ENCODE measurements around the gene WDR26. TPM values are rescaled to one million over a fixed set of nuclear protein-coding genes. Genes with fewer than 3 reads are reported as not detected.
A peak's percentile ranks its signal among the peaks of the same experiment; 100 is the strongest.
"Not testable (repeated sequence)": the region's sequence is repeated elsewhere in the genome, so short reads cannot be mapped to it uniquely, and the experiment has no call there.

WDR26 gene
- total RNA-seq, 1 donor from 2014 or later = 105 TPM

DNA sequence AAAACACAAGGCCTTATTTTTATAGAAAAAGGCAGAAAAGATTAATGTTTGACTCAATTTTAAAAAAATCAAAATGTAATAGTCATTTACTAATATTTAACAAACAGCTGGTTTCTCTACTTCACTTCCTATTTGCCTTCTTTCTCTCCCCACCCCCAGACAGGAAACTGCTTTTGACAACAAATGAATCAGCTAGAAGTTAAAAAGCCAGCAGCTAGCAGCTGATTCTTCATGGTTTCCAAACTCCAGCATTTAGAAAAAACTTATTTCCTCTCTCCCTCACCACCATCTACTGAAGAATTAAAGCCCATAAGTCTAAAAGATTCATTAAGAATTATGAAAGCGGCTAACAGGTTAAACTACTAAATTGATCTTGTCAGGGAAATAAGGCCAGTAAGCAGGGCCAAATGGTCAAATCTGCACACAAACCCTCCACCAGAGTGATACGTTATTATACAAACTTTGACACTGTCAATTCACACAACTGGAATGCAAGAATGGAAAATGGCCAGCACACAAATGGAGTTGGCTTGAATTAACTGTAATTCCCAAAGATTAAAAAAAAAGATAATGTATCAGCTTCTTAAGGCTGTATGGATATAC is 4.0 kb downstream of the WDR26 start:
- Mint-ChIP-seq H3K27ac (ENCODE audit: unreplicated experiment) (peak overlapping the region; percentile 81), H3K9me3 (ENCODE audit: unreplicated experiment) (no peaks in the 10 kb centered on the region), H3K36me3 (ENCODE audit: low read depth, unreplicated experiment) (peaks cover 5% of the 10 kb centered on the region), H3K27me3 (ENCODE audit: low read depth, unreplicated experiment) (no peaks in the 10 kb centered on the region), H3K4me3 (ENCODE audit: unreplicated experiment) (peak overlapping the region; percentile 88), H3K4me1 (ENCODE audit: low read depth, unreplicated experiment) (peaks cover 13% of the 10 kb centered on the region)
- Histone ChIP-seq H3K4me3 (ENCODE audit: insufficient read depth, low read depth, low read length) (peak overlapping the region; percentile 51), H3K4me1 (ENCODE audit: insufficient read depth, low read length) (peaks cover 37% of the 10 kb centered on the region), H3K79me2 (ENCODE audit: insufficient read depth, low read length) (peaks cover 82% of the 10 kb centered on the region), H3K4me2 (ENCODE audit: low read length) (peak overlapping the region; percentile 90), H3K27me3 (ENCODE audit: insufficient read depth, low read length) (no peaks in the 10 kb centered on the region), H4K20me1 (ENCODE audit: insufficient read depth, low read length) (peaks cover 41% of the 10 kb centered on the region), H3K27ac (ENCODE audit: low read depth, low read length) (peak overlapping the region; percentile 82), H3K9me3 (ENCODE audit: insufficient read depth, low read depth, low read length) (no peaks in the 10 kb centered on the region), H2AFZ (ENCODE audit: low read depth, low read length) (no peak overlapping the region), H3K9ac (ENCODE audit: low read length) (peak overlapping the region; percentile 31), H3K36me3 (ENCODE audit: insufficient read depth, low read length) (peaks cover 5% of the 10 kb centered on the region)
- DNase-seq (ENCODE audit: low read depth) = peak; percentile 63
- no peak for FAIRE-seq
- TF ChIP-seq, protein P1, sequence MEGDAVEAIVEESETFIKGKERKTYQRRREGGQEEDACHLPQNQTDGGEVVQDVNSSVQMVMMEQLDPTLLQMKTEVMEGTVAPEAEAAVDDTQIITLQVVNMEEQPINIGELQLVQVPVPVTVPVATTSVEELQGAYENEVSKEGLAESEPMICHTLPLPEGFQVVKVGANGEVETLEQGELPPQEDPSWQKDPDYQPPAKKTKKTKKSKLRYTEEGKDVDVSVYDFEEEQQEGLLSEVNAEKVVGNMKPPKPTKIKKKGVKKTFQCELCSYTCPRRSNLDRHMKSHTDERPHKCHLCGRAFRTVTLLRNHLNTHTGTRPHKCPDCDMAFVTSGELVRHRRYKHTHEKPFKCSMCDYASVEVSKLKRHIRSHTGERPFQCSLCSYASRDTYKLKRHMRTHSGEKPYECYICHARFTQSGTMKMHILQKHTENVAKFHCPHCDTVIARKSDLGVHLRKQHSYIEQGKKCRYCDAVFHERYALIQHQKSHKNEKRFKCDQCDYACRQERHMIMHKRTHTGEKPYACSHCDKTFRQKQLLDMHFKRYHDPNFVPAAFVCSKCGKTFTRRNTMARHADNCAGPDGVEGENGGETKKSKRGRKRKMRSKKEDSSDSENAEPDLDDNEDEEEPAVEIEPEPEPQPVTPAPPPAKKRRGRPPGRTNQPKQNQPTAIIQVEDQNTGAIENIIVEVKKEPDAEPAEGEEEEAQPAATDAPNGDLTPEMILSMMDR (IDR thresholded peaks at IDR 0.05; ENCODE audit: insufficient read depth, low read depth, low read length) = no peak
- TF ChIP-seq EZH2 (IDR thresholded peaks at IDR 0.05; ENCODE audit: insufficient read depth, low read length) = no peak

DNA sequence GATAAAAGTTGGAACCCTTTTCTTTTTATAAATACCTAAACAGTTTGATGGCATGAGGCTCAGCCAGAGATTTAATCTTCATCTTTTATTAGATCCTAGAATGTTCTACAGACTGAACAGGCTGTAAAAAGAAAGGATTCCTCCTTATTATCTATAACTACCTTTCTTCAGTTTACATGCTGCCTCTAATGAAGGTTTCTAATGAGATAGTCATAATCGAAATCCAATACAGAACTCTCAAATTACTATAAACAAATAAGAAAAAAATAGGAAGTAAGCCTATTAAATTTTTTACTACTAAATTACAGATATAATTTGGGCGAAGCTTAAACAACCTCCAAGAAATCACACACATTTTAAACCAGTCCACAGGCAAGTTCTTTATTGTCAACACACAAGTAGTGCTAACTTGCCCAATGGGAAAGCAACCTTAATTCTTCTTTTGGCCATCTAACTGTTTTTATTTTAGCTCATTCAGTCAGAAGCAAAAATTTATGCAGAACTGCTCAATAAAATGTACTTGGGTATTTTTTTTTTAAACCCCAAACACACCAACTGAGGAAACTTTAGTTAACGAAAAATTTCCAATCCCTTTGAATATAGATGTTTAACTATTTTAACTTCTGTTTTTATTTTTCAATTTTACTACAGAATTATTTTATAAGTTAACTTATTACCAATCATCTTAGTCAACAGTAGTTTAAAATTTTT is 4.8 kb downstream of the WDR26 start:
- no peak for TF ChIP-seq EZH2 (IDR thresholded peaks at IDR 0.05; ENCODE audit: insufficient read depth, low read length)
- TF ChIP-seq, protein P1 (IDR thresholded peaks at IDR 0.05; ENCODE audit: insufficient read depth, low read depth, low read length) = no peak
- H2AFZ ChIP-seq (ENCODE audit: low read depth, low read length) = no peak overlapping the region
- Mint-ChIP-seq H3K9me3 (ENCODE audit: unreplicated experiment) (no peaks in the 10 kb centered on the region), H3K36me3 (ENCODE audit: low read depth, unreplicated experiment) (peaks cover 5% of the 10 kb centered on the region), H3K4me3 (ENCODE audit: unreplicated experiment) (peak overlapping the region; percentile 60), H3K27me3 (ENCODE audit: low read depth, unreplicated experiment) (no peaks in the 10 kb centered on the region), H3K4me1 (ENCODE audit: low read depth, unreplicated experiment) (peaks cover 12% of the 10 kb centered on the region), H3K27ac (ENCODE audit: unreplicated experiment) (no peak overlapping the region)
- FAIRE-seq (no peak), DNase-seq (ENCODE audit: low read depth) (no peak)
- H4K20me1 ChIP-seq (ENCODE audit: insufficient read depth, low read length) = peaks cover 49% of the 10 kb centered on the region
- peak overlapping the region; percentile 82 for H3K27ac ChIP-seq (ENCODE audit: low read depth, low read length)
- H3K79me2 ChIP-seq (ENCODE audit: insufficient read depth, low read length) = peaks cover 82% of the 10 kb centered on the region
- H3K36me3 ChIP-seq (ENCODE audit: insufficient read depth, low read length) = peaks cover 8% of the 10 kb centered on the region
- H3K4me3 ChIP-seq (ENCODE audit: insufficient read depth, low read depth, low read length) = no peak overlapping the region
- no peaks in the 10 kb centered on the region for H3K27me3 ChIP-seq (ENCODE audit: insufficient read depth, low read length)
- H3K4me2 ChIP-seq (ENCODE audit: low read length) = peak overlapping the region; percentile 90
- H3K9me3 ChIP-seq (ENCODE audit: insufficient read depth, low read depth, low read length) = no peaks in the 10 kb centered on the region
- peaks cover 30% of the 10 kb centered on the region for H3K4me1 ChIP-seq (ENCODE audit: insufficient read depth, low read length)
- no peak overlapping the region for H3K9ac ChIP-seq (ENCODE audit: low read length)

DNA sequence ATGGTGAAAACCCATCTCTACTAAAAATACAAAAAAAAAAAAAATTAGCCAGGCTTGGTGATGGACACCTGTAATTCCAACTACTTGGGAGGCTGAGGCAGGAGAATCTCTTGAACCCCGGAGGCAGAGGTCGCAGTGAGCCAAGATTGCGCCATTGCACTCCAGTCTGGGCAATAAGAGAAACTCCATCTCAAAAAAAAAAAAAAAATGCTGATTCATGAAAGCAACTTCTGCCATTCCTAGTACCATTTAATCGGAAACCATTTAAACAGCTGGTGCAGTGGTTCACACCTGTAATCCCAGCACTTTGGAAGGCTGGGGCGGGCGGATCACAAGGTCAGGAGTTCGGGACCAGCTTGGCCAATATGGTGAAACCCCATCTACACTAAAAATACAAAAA is 5.9 kb downstream of the WDR26 start:
- H3K4me3 Mint-ChIP-seq (ENCODE audit: unreplicated experiment); DNase-seq (ENCODE audit: low read depth); H3K27ac ChIP-seq (ENCODE audit: low read depth, low read length); H3K9me3 Mint-ChIP-seq (ENCODE audit: unreplicated experiment); H3K9me3 ChIP-seq (ENCODE audit: insufficient read depth, low read depth, low read length); H3K36me3 Mint-ChIP-seq (ENCODE audit: low read depth, unreplicated experiment); H2AFZ ChIP-seq (ENCODE audit: low read depth, low read length); FAIRE-seq; H3K4me2 ChIP-seq (ENCODE audit: low read length); H3K4me3 ChIP-seq (ENCODE audit: insufficient read depth, low read depth, low read length); H3K27me3 ChIP-seq (ENCODE audit: insufficient read depth, low read length); H3K27ac Mint-ChIP-seq (ENCODE audit: unreplicated experiment); H3K9ac ChIP-seq (ENCODE audit: low read length); H3K27me3 Mint-ChIP-seq (ENCODE audit: low read depth, unreplicated experiment): not testable (repeated sequence)
- H3K79me2 ChIP-seq (ENCODE audit: insufficient read depth, low read length) = peaks cover 85% of the 10 kb centered on the region
- H4K20me1 ChIP-seq (ENCODE audit: insufficient read depth, low read length) = peaks cover 59% of the 10 kb centered on the region
- H3K4me1 ChIP-seq (ENCODE audit: insufficient read depth, low read length) = peaks cover 30% of the 10 kb centered on the region
- peaks cover 14% of the 10 kb centered on the region for H3K4me1 Mint-ChIP-seq (ENCODE audit: low read depth, unreplicated experiment)
- H3K36me3 ChIP-seq (ENCODE audit: insufficient read depth, low read length) = peaks cover 15% of the 10 kb centered on the region
